ENCODE results near the gene PTPRN2.

DNA sequence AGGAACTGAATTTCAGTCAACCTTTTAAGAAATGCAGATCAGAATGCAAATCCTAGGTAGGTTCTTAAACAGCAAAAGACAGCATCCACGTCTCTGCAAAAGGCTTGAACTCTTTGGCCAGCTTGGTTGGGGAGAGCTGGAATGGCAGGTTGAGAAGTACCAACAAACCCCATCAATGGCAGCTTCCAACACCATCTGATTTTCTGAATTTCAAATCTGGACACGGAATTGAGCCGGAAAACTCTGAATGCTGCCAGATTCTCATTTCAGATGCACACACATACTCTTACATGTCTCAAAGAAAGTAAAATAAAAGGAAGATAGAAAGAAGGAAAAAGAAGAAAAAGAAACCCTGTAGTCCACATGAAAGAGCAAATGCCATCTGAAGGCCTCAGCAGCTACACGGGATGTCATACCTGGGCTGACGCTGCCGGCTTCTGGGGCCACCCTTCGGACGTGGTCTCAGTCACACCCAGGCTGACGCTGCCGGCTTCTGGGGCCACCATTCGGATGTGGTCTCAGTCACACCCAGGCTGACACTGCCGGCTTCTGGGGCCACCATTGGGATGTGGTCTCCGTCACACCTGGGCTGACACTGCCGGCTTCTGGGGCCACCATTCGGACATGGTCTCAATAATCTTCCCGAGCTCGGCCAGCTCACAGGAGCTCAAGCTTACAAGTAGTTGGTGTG, 165.3 kb downstream of the PTPRN2 start:
- TF ChIP-seq POLR2AphosphoS5 (IDR thresholded peaks at IDR 0.05; ENCODE audit: low read depth, low read length): no peak
- TF ChIP-seq, protein P1, sequence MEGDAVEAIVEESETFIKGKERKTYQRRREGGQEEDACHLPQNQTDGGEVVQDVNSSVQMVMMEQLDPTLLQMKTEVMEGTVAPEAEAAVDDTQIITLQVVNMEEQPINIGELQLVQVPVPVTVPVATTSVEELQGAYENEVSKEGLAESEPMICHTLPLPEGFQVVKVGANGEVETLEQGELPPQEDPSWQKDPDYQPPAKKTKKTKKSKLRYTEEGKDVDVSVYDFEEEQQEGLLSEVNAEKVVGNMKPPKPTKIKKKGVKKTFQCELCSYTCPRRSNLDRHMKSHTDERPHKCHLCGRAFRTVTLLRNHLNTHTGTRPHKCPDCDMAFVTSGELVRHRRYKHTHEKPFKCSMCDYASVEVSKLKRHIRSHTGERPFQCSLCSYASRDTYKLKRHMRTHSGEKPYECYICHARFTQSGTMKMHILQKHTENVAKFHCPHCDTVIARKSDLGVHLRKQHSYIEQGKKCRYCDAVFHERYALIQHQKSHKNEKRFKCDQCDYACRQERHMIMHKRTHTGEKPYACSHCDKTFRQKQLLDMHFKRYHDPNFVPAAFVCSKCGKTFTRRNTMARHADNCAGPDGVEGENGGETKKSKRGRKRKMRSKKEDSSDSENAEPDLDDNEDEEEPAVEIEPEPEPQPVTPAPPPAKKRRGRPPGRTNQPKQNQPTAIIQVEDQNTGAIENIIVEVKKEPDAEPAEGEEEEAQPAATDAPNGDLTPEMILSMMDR (IDR thresholded peaks at IDR 0.05): no peak
